Progenitor cell of endocrine pancreas (in vitro differentiated cells): Measurements from ENCODE around the gene SFXN5. TPM values are rescaled to one million over a fixed set of nuclear protein-coding genes. Genes with fewer than 3 reads are reported as not detected.

ENCODE experiments used
- DNase-seq: peaks from one replicate; pipeline ENCODE4 v3.0.0; 2021; ENCODE audit warnings: low spot score; ENCODE audit not compliant: unreplicated experiment
- H3K27ac Mint-ChIP-seq: 2 replicates; pipeline ENCODE4 v1.8.0; 2021; ENCODE audit warnings: mild to moderate bottlenecking, moderate library complexity, mixed read lengths
- H3K27me3 Mint-ChIP-seq: 2 replicates; pipeline ENCODE4 v1.8.0; 2021; ENCODE audit warnings: mixed read lengths
- H3K36me3 Mint-ChIP-seq: 2 replicates; pipeline ENCODE4 v1.8.0; 2022; ENCODE audit warnings: mixed read lengths; ENCODE audit not compliant: insufficient read depth
- H3K4me1 Mint-ChIP-seq: 2 replicates; pipeline ENCODE4 v1.8.0; 2021; ENCODE audit warnings: low read depth, mixed read lengths
- H3K4me3 Mint-ChIP-seq: 2 replicates; pipeline ENCODE4 v1.8.0; 2021; ENCODE audit warnings: low read depth, mild to moderate bottlenecking, moderate library complexity, mixed read lengths
- H3K9me3 Mint-ChIP-seq: 2 replicates; pipeline ENCODE4 v1.8.0; 2021; ENCODE audit warnings: low read depth, mixed read lengths
- total RNA-seq: library from RNA; stranded (reverse); gene quantifications from 2 replicates; pipeline ENCODE4 v1.2.1, GENCODE V29; 2021
- TF ChIP-seq, protein P1 (sequence below): fragments of 200-600 bp; sonication (generic); IDR thresholded peaks from one replicate; pipeline ENCODE4 v1.5.0; 2021; ENCODE audit warnings: antibody characterized with exemption, mild to moderate bottlenecking; ENCODE audit not compliant: unreplicated experiment

The SFXN5 gene
- total RNA-seq, 1 donor from 2014 or later, result 33.1 TPM

DNA sequence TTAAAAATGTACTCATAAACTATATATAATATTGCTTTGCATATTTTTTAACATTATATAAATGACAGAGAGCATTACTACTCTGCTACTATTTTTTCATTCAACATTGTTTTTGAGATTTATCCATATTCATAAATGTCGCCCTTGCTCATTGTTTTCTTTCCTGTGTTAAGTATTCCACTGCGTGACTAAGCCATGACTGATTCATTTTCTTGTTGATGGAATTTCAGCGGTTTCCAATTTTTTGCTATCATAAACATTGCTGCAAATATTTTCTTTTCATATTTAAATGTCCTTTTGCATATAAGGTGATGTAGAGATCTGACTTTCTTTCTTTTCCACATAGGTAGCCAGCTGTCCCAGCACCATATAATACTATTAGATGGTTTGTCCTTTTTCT lies 57.6 kb downstream of the SFXN5 start:
- Mint-ChIP-seq H3K27me3 (no peaks in the 10 kb centered on the region), H3K4me1 (no peaks in the 10 kb centered on the region), H3K9me3 (peaks cover 3% of the 10 kb centered on the region), H3K27ac (no peak overlapping the region), H3K4me3 (no peak overlapping the region), H3K36me3 (peaks cover 10% of the 10 kb centered on the region)
- TF ChIP-seq, protein P1, sequence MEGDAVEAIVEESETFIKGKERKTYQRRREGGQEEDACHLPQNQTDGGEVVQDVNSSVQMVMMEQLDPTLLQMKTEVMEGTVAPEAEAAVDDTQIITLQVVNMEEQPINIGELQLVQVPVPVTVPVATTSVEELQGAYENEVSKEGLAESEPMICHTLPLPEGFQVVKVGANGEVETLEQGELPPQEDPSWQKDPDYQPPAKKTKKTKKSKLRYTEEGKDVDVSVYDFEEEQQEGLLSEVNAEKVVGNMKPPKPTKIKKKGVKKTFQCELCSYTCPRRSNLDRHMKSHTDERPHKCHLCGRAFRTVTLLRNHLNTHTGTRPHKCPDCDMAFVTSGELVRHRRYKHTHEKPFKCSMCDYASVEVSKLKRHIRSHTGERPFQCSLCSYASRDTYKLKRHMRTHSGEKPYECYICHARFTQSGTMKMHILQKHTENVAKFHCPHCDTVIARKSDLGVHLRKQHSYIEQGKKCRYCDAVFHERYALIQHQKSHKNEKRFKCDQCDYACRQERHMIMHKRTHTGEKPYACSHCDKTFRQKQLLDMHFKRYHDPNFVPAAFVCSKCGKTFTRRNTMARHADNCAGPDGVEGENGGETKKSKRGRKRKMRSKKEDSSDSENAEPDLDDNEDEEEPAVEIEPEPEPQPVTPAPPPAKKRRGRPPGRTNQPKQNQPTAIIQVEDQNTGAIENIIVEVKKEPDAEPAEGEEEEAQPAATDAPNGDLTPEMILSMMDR, result no peak
- no peak for DNase-seq

DNA sequence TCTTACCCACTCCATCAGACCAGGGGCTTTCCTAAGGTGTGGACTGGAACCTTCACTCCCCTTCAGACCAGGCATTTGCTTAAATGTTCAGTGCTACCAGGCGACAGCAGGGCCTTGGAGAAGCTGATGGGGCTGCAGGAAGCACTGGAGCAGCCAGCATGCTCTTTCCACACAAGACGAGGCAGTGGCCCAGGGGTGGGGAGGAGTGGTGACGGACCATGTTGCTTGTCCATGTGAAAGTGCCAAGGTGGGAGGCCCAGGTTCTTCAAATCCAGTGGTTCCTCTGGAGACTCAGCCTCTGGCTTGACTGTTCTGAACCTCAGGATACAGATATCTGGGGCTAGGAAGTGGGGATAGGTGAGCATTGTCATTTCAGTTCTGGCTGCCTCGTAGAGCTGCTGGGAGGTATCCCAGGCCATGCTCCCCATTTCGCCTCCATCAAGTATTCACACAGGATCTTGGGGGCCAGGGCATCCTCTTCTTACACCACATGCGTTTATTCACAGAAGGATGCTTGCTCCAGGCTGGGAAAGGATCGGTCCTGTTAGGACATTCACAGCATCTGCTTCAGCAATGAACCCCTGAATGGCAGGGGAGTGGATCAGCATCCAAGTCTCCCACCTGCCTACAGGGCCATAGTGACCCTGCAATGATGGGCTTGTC lies 62.2 kb downstream of the SFXN5 start:
- no peaks in the 10 kb centered on the region for H3K27me3 Mint-ChIP-seq
- H3K4me3 Mint-ChIP-seq, result no peak overlapping the region
- H3K27ac Mint-ChIP-seq, result no peak overlapping the region
- H3K4me1 Mint-ChIP-seq, result no peaks in the 10 kb centered on the region
- peaks cover 7% of the 10 kb centered on the region for H3K36me3 Mint-ChIP-seq
- H3K9me3 Mint-ChIP-seq, result no peaks in the 10 kb centered on the region
- TF ChIP-seq, protein P1, result no peak
- no peak for DNase-seq

GRCh38 chr2:73008766-73009135 lies 62.8 kb downstream of the SFXN5 start:
- H3K27me3 Mint-ChIP-seq, result no peaks in the 10 kb centered on the region
- H3K4me1 Mint-ChIP-seq, result no peaks in the 10 kb centered on the region
- no peak overlapping the region for H3K27ac Mint-ChIP-seq
- H3K9me3 Mint-ChIP-seq, result no peaks in the 10 kb centered on the region
- TF ChIP-seq, protein P1, result no peak
- peaks cover 5% of the 10 kb centered on the region for H3K36me3 Mint-ChIP-seq
- DNase-seq, result no peak
- no peak overlapping the region for H3K4me3 Mint-ChIP-seq

GRCh38 chr2:73007991-73008765 lies 63.3 kb downstream of the SFXN5 start:
- peaks cover 5% of the 10 kb centered on the region for H3K36me3 Mint-ChIP-seq

DNA sequence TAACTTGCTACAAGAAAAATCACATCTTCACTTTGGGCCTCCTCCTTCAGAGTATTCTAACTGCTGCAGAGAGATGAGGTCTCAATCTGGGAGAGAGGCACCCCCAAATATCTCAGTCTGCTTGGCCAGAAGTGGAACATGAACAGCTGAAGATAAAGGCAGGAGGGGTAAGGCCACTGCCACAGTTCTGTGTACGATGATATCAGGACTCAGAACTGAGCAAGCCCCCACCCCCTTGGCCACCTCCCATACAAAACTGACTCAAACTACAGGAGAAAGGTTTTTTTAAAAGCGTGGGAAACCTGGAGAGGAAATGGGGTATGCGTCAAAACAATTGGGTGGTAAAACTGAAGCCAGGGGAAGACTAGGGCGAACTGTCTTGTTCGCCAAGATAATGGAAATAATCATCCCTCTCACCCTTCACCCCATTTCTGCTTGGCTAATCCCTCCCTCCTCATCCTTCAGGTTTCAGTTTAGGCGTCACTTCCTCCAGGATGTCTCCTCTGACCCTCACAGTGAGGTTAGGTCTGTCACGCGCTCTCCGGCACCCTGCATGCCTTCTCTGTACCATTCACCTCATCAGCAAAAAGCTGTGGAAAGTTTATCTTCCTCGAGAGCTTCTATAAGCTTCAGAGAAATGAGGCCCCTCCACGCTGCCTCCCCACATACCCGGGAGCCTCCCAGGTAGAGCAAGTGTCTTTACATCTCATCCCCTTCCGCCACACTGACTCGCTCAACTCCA lies 64.4 kb downstream of the SFXN5 start:
- no peak overlapping the region for H3K4me3 Mint-ChIP-seq
- peaks cover 5% of the 10 kb centered on the region for H3K36me3 Mint-ChIP-seq
- TF ChIP-seq, protein P1, result no peak
- H3K9me3 Mint-ChIP-seq, result no peaks in the 10 kb centered on the region
- DNase-seq, result no peak
- H3K4me1 Mint-ChIP-seq, result no peaks in the 10 kb centered on the region
- no peaks in the 10 kb centered on the region for H3K27me3 Mint-ChIP-seq
- H3K27ac Mint-ChIP-seq, result no peak overlapping the region

More at GRCh38 chr2:73007991-73008765, 63.3 kb downstream of the SFXN5 start:
- TF ChIP-seq, protein P1, result no peak
- no peak for DNase-seq
- H3K27me3 Mint-ChIP-seq, result no peaks in the 10 kb centered on the region
- no peaks in the 10 kb centered on the region for H3K9me3 Mint-ChIP-seq
- no peak overlapping the region for H3K4me3 Mint-ChIP-seq
- no peak overlapping the region for H3K27ac Mint-ChIP-seq
- no peaks in the 10 kb centered on the region for H3K4me1 Mint-ChIP-seq
